Mucosa of stomach (tissue), 1 donor: ENCODE results near the gene PCARE.

ENCODE experiments used
- H3K27me3 ChIP-seq: one replicate; pipeline ENCODE4 v1.7.0; 2013; ENCODE audit warnings: mild to moderate bottlenecking, low read length; ENCODE audit not compliant: control insufficient read depth, insufficient read depth
- H3K36me3 ChIP-seq: one replicate; pipeline ENCODE4 v1.7.0; 2013; ENCODE audit warnings: low read length; ENCODE audit not compliant: control insufficient read depth, insufficient read depth
- H3K4me1 ChIP-seq: one replicate; pipeline ENCODE4 v1.7.0; 2013; ENCODE audit warnings: mild to moderate bottlenecking, low read length; ENCODE audit not compliant: control insufficient read depth, insufficient read depth
- H3K4me3 ChIP-seq: one replicate; pipeline ENCODE4 v1.7.0; 2013; ENCODE audit warnings: low read length
- H3K9ac ChIP-seq: one replicate; pipeline ENCODE4 v1.7.0; 2013; ENCODE audit warnings: mild to moderate bottlenecking, low read length, moderate library complexity
- H3K9me3 ChIP-seq: one replicate; pipeline ENCODE4 v1.7.0; 2013; ENCODE audit warnings: mild to moderate bottlenecking, low read length, moderate library complexity; ENCODE audit not compliant: control insufficient read depth
- donor health status: Pancreatic carcinoma.

Gene PCARE

DNA sequence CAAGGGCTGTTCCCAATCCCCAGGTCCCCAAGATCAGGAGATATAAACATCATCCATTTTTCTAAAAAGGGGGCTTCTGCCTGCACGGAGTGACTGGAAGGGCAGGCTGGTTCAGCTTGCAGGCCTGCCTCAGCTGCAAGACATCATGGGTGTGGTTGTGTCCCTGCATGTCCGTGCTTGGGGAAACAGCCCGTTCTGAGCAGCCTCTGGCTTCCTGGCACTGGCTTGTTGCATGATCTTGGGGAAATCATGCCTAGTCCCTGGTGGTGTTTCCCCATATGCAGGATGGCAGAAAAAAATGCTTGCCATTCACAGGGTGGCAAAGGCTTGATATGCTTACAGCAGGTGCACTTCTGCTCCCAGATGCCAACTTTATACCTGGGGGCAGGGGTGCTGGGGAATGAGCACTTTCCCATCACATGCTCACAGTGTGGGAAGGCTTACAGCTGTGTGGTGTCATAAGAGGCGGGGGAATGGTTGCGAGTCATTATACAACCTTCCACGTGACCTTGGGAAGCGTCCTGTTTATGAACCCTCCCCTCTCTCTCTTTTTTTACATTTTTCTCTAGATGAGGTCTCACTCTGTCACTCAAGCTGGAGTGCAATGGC lies 7.2 kb downstream of the PCARE start:
- no peak overlapping the region for H3K9ac ChIP-seq
- no peaks in the 10 kb centered on the region for H3K9me3 ChIP-seq
- no peaks in the 10 kb centered on the region for H3K36me3 ChIP-seq
- H3K4me3 ChIP-seq: no peak overlapping the region
- H3K4me1 ChIP-seq: peaks cover 11% of the 10 kb centered on the region
- no peaks in the 10 kb centered on the region for H3K27me3 ChIP-seq

DNA sequence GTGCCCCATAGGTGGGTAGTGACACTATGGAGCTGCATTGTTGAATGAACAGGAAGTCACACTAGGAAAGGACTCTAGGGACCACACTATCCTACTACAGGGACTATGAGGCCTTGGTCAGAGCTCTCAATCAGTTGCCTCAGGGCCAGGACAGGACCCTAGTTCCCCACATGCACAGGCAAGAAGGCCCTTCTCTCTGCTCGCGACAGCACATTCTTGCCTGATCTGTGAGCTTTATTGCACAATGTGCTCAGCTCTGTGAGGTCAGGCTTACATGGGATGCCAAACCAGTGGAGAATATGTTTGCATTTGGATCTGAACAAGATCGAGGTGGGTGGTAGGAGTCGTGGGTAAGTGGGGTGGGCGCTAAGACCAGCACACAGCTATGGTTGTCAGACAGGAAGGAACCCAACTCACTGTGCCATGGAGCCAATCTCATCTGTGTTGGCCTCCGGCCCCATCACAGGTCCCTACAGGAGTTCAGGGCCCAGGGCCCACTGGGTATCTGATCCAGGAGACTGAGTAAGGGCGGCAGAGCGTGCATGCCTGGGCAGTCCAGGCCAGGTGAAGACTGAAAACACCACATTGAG lies 8.0 kb downstream of the PCARE start:
- Histone ChIP-seq H3K9me3 (no peaks in the 10 kb centered on the region), H3K9ac (no peak overlapping the region), H3K36me3 (no peaks in the 10 kb centered on the region), H3K4me1 (peaks cover 11% of the 10 kb centered on the region), H3K27me3 (no peaks in the 10 kb centered on the region), H3K4me3 (no peak overlapping the region)

DNA sequence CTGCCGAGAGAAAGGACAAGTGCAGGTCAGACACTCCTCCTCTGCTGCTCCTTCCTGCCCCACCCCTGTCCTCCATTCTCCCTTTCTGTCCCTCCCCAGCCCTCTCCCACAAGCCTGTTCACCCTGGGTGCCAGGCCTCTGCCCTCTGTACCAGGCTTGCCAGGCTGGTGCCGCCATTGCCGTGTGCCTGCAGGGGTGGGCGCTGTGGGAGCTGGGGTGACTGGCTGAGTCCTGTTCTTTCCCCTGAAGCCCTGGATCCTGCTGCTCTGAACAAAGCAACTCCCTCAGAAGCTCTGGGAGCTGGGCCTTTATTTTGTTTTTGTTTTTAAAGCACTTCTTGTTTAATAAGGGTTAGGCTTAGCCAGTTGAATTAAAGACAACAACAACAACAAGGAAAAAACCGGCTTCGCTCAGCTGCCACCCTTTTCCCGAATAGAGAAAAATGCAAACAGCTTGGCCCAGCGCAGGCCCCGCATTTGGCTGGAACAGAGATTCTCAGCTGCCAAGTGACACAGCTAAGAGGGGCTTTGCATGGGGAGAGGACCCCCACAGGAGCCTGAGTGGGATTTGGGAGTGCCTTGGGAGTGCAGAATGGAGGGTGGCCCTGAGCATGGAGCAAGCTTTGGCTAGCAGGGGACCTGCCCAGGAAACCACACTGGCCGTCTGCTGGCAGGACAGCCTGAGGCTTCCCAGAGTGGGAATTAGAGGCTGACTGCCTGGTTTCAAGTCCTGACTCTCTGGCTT lies 9.1 kb downstream of the PCARE start:
- Histone ChIP-seq H3K4me1 (peaks cover 11% of the 10 kb centered on the region), H3K4me3 (no peak overlapping the region), H3K9me3 (no peaks in the 10 kb centered on the region), H3K36me3 (no peaks in the 10 kb centered on the region), H3K27me3 (peaks cover 5% of the 10 kb centered on the region), H3K9ac (no peak overlapping the region)

DNA sequence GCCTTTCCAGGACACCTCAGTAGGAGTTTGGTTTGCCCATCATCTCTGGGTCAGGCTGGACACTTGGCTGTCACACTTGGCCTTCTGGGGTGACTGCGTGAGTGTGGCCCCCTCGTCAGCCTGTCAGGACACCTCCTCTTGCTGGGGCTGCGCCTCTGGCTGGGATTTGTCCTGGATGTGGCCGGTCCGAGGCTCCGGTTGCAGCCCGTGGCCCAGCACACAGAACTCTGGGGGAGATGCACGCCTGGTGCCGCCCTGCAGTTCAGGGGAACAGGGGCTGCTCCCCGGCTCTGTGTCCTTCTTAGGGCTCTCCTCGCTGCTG lies 9.6 kb downstream of the PCARE start:
- Histone ChIP-seq H3K9me3 (no peaks in the 10 kb centered on the region), H3K9ac (no peak overlapping the region), H3K27me3 (peaks cover 6% of the 10 kb centered on the region), H3K4me3 (no peak overlapping the region), H3K4me1 (peaks cover 11% of the 10 kb centered on the region), H3K36me3 (no peaks in the 10 kb centered on the region)

DNA sequence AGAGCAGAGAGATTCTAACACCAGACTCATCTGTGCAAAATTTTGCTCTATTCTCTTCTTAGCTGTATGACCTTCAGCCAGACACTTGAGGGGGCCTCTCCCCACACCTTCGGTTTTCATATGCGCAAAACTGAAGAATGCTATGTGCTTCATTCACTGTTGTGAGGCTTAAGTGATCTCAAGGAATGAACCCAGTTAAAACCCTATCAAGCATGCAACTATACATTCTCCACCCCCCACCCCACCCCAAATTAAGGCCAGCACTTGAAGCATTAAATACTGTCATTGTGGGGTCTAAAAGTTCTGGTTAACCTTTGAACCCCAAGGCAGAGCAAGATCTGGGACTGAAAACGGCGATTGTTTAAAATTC lies 10.0 kb downstream of the PCARE start:
- peaks cover 6% of the 10 kb centered on the region for H3K27me3 ChIP-seq
- peaks cover 11% of the 10 kb centered on the region for H3K4me1 ChIP-seq
- no peak overlapping the region for H3K4me3 ChIP-seq
- no peak overlapping the region for H3K9ac ChIP-seq
- H3K36me3 ChIP-seq: no peaks in the 10 kb centered on the region
- no peaks in the 10 kb centered on the region for H3K9me3 ChIP-seq

DNA sequence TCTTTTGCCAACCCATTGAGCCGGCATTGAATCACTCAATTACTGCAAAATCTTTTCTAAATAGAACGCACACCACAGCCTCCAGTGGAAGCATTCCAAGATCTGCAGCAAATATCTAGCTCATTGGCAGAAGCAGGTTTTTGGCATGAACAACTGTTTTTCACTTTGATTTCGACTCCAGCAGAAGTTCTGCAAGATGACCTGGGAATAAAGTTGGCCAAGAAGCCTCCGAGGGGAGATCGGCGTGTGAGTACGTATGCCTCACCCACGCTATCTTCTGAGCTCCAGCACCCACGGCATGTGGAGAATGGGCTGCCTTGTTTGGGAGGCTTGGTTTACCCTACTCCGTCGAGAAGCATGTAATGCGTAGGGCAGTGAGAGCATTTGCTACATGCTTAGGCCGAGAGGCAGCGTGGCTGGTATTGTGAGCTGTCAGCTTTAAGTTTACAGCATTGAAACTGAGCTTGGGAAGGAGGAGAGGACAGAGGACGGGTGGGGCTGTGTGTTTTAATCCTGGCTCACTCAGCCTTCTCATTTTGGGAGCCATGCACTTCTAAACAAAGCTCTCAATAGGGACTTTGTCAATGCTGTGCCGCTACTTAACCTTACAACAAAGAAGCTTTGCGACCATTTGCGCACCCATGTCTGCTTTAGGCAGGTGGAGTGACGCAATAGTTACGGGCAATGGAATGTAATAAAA lies 10.5 kb downstream of the PCARE start:
- Histone ChIP-seq H3K4me3 (no peak overlapping the region), H3K9ac (no peak overlapping the region), H3K27me3 (peaks cover 6% of the 10 kb centered on the region), H3K9me3 (no peaks in the 10 kb centered on the region), H3K4me1 (peaks cover 11% of the 10 kb centered on the region), H3K36me3 (no peaks in the 10 kb centered on the region)

DNA sequence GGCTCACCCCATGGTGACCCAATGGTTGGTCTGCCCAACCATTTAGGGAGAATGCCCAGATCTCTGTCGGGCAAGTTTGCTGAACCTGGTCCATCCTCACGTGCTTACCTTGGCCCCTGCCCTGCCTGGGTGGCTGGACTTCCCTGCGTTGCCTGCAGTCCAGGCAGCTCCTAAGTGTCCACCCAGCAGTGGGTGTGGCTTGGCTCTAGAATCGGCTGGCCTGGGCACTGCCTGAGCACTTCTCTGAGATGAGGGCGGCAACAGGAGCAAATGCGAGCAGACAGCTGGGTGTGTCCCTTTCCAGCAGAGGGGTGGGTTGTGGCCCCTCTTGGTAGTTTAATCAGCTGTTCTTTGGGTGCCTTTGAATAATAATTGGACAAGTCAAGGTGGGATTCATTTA lies 11.3 kb downstream of the PCARE start:
- Histone ChIP-seq H3K27me3 (peaks cover 6% of the 10 kb centered on the region), H3K9me3 (no peaks in the 10 kb centered on the region), H3K4me1 (peaks cover 11% of the 10 kb centered on the region), H3K36me3 (no peaks in the 10 kb centered on the region), H3K9ac (no peak overlapping the region), H3K4me3 (no peak overlapping the region)

DNA sequence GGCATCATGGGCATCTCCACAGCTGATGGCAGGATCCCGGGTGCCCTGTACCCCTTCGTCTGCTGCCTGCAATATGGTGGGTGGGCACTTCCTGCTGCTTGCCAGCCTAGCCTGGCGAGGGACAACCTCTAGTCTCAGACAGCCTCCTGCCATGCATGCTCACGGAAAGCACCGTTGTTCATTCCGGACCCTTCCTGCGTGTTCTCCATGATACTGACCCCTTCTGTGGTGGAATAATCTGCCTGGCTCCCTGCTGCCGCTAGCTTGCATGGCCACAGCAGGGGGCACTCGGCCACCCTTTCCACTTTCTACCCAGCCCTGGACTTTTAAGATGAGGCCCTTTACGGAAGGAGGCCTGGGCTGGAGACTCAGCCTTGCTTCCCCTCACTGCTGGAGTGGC lies 12.0 kb downstream of the PCARE start:
- no peak overlapping the region for H3K4me3 ChIP-seq
- H3K9me3 ChIP-seq: no peaks in the 10 kb centered on the region
- H3K27me3 ChIP-seq: peaks cover 6% of the 10 kb centered on the region
- H3K9ac ChIP-seq: no peak overlapping the region
- H3K36me3 ChIP-seq: no peaks in the 10 kb centered on the region
- H3K4me1 ChIP-seq: peaks cover 11% of the 10 kb centered on the region

DNA sequence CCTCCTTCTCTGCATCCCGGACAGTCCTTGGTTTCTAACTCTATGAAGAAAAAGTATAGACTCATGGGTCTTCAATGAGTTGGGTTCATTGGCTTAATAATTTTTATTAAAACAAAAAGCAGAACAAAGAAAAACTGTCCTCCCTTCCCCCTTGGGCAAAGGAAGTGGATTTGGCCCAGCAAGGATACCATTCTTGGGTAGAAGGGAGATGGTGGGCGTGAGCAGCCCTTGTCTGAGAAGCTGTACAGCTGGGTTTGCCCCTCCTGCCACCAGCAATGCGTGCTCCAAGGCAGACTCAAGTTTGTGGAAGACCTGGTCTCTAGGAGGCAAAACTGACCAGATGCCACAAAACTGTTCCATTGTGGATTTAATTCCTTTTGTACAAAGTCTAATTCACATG lies 12.7 kb downstream of the PCARE start:
- Histone ChIP-seq H3K4me3 (no peak overlapping the region), H3K4me1 (peaks cover 11% of the 10 kb centered on the region), H3K27me3 (peaks cover 6% of the 10 kb centered on the region), H3K36me3 (no peaks in the 10 kb centered on the region), H3K9ac (no peak overlapping the region), H3K9me3 (no peaks in the 10 kb centered on the region)

DNA sequence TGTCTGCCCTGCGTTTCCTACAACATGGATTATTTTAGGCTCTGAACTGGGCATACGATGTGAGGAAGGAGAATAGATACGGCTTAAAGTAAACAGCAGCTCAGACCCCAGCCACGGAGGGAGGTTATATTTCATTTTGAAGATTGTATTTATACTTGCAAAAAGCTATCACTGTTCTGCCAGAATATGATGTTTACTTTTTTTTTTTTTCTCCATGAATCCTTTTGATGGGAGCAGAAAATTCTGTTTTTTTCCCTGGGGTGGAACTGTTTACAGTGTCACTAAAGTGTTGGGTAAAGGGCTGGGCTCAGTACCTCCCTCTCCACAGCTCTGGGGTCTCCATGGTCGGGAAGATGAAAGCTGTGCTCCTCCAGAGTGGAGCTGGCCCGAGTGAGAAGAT lies 13.1 kb downstream of the PCARE start:
- Histone ChIP-seq H3K4me1 (peaks cover 11% of the 10 kb centered on the region), H3K9me3 (no peaks in the 10 kb centered on the region), H3K9ac (no peak overlapping the region), H3K4me3 (no peak overlapping the region), H3K36me3 (no peaks in the 10 kb centered on the region), H3K27me3 (peaks cover 6% of the 10 kb centered on the region)

DNA sequence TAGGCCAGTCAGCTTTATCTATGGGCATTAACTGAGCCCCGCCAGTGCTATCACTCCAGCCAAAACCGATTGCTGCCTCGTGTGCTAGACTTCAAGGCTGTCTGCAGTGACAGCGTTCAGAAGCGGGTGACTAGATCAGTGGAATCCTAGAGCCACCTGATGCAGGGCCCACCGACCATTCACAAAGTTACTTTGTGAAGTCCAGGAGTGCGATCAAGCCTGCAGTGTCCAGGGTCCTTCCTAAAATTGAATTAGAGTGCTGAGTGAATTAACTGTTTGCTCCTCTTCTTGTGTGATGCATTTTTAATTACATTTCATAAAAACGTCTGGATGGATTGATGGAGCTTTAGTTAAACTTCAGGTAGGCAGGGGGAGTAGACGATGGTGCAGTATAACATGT lies 13.9 kb downstream of the PCARE start:
- Histone ChIP-seq H3K9me3 (no peaks in the 10 kb centered on the region), H3K36me3 (no peaks in the 10 kb centered on the region), H3K27me3 (peaks cover 6% of the 10 kb centered on the region), H3K4me1 (peaks cover 11% of the 10 kb centered on the region), H3K4me3 (no peak overlapping the region), H3K9ac (no peak overlapping the region)

DNA sequence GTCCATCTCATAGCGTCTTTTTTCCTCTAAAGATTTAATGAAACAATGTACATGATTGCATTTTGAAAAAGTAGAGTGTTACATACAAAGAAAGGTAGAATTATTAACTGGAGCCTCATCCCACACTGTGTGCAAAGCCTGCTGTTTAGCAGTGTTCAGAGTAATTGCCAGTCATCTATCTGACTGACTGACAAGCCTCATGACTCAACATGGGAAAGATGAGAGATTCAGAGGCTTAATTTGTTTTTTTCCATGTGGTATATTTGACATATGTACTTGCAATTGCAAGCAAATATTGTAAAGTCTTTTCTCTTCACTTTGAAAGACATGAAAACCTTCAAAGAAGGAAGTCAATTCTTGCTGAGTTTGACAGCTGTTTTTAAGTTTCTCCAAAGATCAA lies 14.7 kb downstream of the PCARE start:
- Histone ChIP-seq H3K27me3 (peaks cover 6% of the 10 kb centered on the region), H3K36me3 (no peaks in the 10 kb centered on the region), H3K4me3 (no peak overlapping the region), H3K9ac (no peak overlapping the region), H3K9me3 (no peaks in the 10 kb centered on the region), H3K4me1 (peaks cover 11% of the 10 kb centered on the region)
